ENCODE data around the gene UBE2V1. TPM values are rescaled to one million over a fixed set of nuclear protein-coding genes. Genes with fewer than 3 reads are reported as not detected.
A peak's percentile ranks its signal among the peaks of the same experiment; 100 is the strongest.

The UBE2V1 gene
- total and polyA plus RNA-seq, 2 donors from 2014 or later, result 99.1 to 105 TPM

DNA sequence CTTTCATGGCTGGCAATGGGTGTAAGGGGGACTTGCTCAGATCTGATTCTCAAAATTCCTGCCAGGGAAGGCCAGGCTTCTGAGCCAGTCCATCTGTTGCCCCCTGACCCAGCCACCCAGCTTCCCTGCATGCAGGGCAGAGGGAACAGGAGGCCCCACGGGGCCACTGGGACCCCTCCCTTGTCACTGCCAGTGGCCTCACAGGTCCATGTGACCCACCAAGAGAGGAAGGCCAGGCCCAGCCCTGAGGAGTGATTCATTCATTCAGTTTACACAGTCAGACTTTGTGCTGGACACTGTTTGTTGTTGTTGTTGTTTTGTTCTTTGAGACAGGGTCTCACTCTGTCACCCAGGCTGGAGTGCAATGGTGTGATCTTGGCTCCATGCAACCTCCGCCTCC lies 39.5 kb downstream of the UBE2V1 start:
- TF ChIP-seq, protein P1, sequence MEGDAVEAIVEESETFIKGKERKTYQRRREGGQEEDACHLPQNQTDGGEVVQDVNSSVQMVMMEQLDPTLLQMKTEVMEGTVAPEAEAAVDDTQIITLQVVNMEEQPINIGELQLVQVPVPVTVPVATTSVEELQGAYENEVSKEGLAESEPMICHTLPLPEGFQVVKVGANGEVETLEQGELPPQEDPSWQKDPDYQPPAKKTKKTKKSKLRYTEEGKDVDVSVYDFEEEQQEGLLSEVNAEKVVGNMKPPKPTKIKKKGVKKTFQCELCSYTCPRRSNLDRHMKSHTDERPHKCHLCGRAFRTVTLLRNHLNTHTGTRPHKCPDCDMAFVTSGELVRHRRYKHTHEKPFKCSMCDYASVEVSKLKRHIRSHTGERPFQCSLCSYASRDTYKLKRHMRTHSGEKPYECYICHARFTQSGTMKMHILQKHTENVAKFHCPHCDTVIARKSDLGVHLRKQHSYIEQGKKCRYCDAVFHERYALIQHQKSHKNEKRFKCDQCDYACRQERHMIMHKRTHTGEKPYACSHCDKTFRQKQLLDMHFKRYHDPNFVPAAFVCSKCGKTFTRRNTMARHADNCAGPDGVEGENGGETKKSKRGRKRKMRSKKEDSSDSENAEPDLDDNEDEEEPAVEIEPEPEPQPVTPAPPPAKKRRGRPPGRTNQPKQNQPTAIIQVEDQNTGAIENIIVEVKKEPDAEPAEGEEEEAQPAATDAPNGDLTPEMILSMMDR (IDR thresholded peaks at IDR 0.05; ENCODE audit: borderline replicate concordance, extremely low read depth, insufficient read depth), result no peak
- DNase-seq (peak in 2 of 5 donors; percentile 29 to 35), FAIRE-seq (no peak)
- H3K4me1 ChIP-seq (ENCODE audit: control insufficient read depth in 2 of 3, insufficient read depth in 2 of 3, low read depth in 1 of 3, low read length in 3 of 3), result peaks cover 0 to 8% (median 0%) of the 10 kb centered on the region in 3 donors
- intact Hi-C loops (cut with DNase I), result no loop called here
- H3K9ac ChIP-seq (ENCODE audit: low read length in 3 of 3), result no peak overlapping the region
- no peak overlapping the region for H3K4me3 ChIP-seq (ENCODE audit: low read length in 3 of 3)
- H3K9me3 ChIP-seq (ENCODE audit: control insufficient read depth in 2 of 3, insufficient read depth in 1 of 3, low read length in 3 of 3), result no peaks in the 10 kb centered on the region
- H3K27me3 ChIP-seq (ENCODE audit: control insufficient read depth, insufficient read depth, low read length), result no peaks in the 10 kb centered on the region
- H3K27ac ChIP-seq (ENCODE audit: low read depth in 2 of 2, low read length in 2 of 2), result no peak overlapping the region
- H3K36me3 ChIP-seq (ENCODE audit: control insufficient read depth in 2 of 3, insufficient read depth in 3 of 3, low read length in 3 of 3), result no peaks in the 10 kb centered on the region

DNA sequence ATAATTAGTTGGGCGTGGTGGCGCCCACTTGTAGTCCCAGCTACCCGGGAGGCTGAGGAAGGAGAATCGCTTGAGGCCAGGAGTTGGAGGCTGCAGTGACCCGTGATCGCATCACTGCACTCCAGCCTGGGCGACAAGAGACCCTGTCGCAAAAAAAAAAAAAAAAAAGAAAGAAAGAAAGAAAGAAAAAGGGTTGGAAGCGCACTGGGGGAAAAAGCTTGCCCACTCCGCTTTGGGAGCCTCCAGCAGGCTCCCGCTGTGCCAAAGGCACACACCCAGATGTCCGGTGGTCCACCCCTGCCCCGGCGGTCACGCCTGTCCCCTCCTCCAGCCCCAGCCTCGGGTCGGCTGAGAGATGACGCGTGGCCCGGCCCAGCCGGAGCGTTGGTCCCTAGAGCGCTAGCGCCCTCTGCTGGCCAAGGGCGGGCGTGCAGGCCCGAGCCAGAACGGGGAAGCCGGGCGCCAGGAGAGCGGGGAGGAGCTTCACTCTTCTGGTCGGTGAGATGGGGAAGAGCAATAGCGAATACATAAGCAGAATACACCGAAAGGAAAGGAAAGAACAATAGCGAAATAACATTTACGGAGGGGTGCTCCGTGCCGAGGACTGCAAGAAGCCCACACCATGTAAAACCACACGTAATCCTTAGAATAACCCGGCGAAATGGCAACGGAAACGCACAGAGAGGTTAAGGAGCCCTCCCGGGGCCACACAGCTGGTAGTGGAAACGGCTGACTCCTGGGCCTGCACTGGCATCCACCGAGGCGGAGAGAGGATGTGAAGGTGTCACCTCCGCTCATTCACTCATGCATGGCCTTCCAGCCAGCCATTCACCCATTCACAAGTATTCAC lies 41.7 kb downstream of the UBE2V1 start:
- Histone ChIP-seq H3K4me1 (ENCODE audit: control insufficient read depth in 2 of 3, insufficient read depth in 2 of 3, low read depth in 1 of 3, low read length in 3 of 3) (peaks cover 0 to 6% (median 0%) of the 10 kb centered on the region in 3 donors), H3K9ac (ENCODE audit: low read length in 3 of 3) (peak overlapping the region in 1 of 3 donors; percentile 8), H3K27me3 (ENCODE audit: control insufficient read depth, insufficient read depth, low read length) (no peaks in the 10 kb centered on the region), H3K36me3 (ENCODE audit: control insufficient read depth in 2 of 3, insufficient read depth in 3 of 3, low read length in 3 of 3) (no peaks in the 10 kb centered on the region), H3K9me3 (ENCODE audit: control insufficient read depth in 2 of 3, insufficient read depth in 1 of 3, low read length in 3 of 3) (no peaks in the 10 kb centered on the region), H3K4me3 (ENCODE audit: low read length in 3 of 3) (peak overlapping the region; percentile 17 to 57 (median 32)), H3K27ac (ENCODE audit: low read depth in 2 of 2, low read length in 2 of 2) (no peak overlapping the region)
- intact Hi-C loops (cut with DNase I), result no loop called here
- FAIRE-seq (no peak), DNase-seq (peak; percentile 93 to 96 (median 95))
- TF ChIP-seq, protein P1 (IDR thresholded peaks at IDR 0.05; ENCODE audit: borderline replicate concordance, extremely low read depth, insufficient read depth), result peak; percentile 100

DNA sequence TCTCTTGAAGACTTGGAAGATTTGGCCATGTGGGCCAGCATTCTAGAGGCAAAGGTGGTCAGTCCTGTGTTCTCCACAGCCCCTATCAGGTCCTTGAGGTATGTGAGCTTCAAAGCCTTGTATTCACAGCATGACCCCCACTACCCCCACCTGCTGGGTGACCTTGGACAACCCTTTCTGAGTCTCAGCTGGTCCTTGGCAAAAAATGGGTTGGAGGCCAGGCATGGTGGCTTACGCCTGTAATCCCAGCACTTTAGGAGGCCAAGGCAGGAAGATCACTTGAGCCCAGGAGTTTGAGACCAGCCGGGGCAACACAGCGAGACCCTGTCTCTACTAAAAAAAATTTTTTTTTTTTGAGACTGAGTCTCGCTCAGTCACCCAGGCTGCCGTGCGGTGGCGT lies 42.6 kb downstream of the UBE2V1 start:
- FAIRE-seq, result no peak

More for the DNA sequence above, 42.6 kb downstream of the UBE2V1 start:
- H3K36me3 ChIP-seq (ENCODE audit: control insufficient read depth in 2 of 3, insufficient read depth in 3 of 3, low read length in 3 of 3), result no peaks in the 10 kb centered on the region
- DNase-seq, result peak in 2 of 5 donors; percentile 24 to 44
- H3K9me3 ChIP-seq (ENCODE audit: control insufficient read depth in 2 of 3, insufficient read depth in 1 of 3, low read length in 3 of 3), result no peaks in the 10 kb centered on the region
- H3K4me1 ChIP-seq (ENCODE audit: control insufficient read depth in 2 of 3, insufficient read depth in 2 of 3, low read depth in 1 of 3, low read length in 3 of 3), result peaks cover 0 to 6% (median 0%) of the 10 kb centered on the region in 3 donors
- intact Hi-C loops (cut with DNase I), result no loop called here
- H3K27me3 ChIP-seq (ENCODE audit: control insufficient read depth, insufficient read depth, low read length), result no peaks in the 10 kb centered on the region
- TF ChIP-seq, protein P1 (IDR thresholded peaks at IDR 0.05; ENCODE audit: borderline replicate concordance, extremely low read depth, insufficient read depth), result no peak
- no peak overlapping the region for H3K9ac ChIP-seq (ENCODE audit: low read length in 3 of 3)
- no peak overlapping the region for H3K4me3 ChIP-seq (ENCODE audit: low read length in 3 of 3)
- no peak overlapping the region for H3K27ac ChIP-seq (ENCODE audit: low read depth in 2 of 2, low read length in 2 of 2)

All from kidney (tissue), 14 donors.